Measurements from ENCODE around the gene BLNK.

DNA sequence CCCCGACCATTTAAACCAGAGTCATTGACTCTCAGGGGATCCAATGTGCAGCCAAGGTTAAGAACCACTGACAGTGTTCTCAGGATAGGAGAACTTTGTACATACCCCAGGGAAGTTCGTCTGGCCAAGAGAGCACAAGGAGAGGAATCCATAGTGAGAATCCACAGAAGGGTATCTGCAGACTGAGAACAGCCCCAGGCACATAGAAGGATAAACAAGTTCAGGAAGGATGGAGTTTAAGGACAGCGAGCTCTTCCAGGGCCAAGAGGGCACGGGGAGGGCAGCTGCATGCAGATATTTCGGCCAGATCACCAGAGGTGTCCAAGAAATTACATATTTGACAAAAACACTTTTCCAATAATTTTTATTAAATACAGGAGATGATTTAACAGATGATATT, 16.4 kb downstream of the BLNK start:
- TF ChIP-seq, protein P1, sequence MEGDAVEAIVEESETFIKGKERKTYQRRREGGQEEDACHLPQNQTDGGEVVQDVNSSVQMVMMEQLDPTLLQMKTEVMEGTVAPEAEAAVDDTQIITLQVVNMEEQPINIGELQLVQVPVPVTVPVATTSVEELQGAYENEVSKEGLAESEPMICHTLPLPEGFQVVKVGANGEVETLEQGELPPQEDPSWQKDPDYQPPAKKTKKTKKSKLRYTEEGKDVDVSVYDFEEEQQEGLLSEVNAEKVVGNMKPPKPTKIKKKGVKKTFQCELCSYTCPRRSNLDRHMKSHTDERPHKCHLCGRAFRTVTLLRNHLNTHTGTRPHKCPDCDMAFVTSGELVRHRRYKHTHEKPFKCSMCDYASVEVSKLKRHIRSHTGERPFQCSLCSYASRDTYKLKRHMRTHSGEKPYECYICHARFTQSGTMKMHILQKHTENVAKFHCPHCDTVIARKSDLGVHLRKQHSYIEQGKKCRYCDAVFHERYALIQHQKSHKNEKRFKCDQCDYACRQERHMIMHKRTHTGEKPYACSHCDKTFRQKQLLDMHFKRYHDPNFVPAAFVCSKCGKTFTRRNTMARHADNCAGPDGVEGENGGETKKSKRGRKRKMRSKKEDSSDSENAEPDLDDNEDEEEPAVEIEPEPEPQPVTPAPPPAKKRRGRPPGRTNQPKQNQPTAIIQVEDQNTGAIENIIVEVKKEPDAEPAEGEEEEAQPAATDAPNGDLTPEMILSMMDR (IDR thresholded peaks at IDR 0.05), result no peak
- TF ChIP-seq ZFX (IDR thresholded peaks at IDR 0.05; ENCODE audit: borderline replicate concordance), result no peak

Data from 22Rv1 (cell line).